Gastrocnemius medialis (tissue), 4 donors: Measurements from ENCODE around the gene SLC18A2. TPM values are rescaled to one million over a fixed set of nuclear protein-coding genes. Genes with fewer than 3 reads are reported as not detected.

ENCODE experiments used
- ATAC-seq, 2 donors: fragments of 150-250 bp; one replicate each; pipeline ENCODE4 v1.9.1; 2016
- DNase-seq, 2 donors: peaks; one replicate each; pipeline ENCODE4 v3.0.0-alpha.2; 2019
- H3K27ac ChIP-seq, 4 donors: fragments of 200-600 bp; sonication (generic); 1 replicate in 1 of 4; 2 replicates in 3 of 4; pipeline ENCODE4 v1.5.1; 2016 to 2018; ENCODE audit warnings: mild to moderate bottlenecking in 2 of 4, moderate library complexity in 1 of 4
- H3K27me3 ChIP-seq, 3 donors: fragments of 200-600 bp; sonication (generic) in 2 of 3; 1 replicate in 1 of 3; 2 replicates in 2 of 3; pipeline versions ENCODE4 v1.5.1 to v1.6.0; 2016 to 2019; ENCODE audit warnings: mild to moderate bottlenecking in 1 of 3, moderate library complexity in 1 of 3
- H3K36me3 ChIP-seq, 2 donors: fragments of 200-600 bp; sonication (generic) in 1 of 2; one replicate each; pipeline ENCODE4 v1.5.1; 2017 to 2018
- H3K4me1 ChIP-seq, 2 donors: fragments of 200-600 bp; sonication (generic) in 1 of 2; one replicate each; pipeline ENCODE4 v1.5.1; 2016 to 2017; ENCODE audit warnings: mild to moderate bottlenecking in 2 of 2
- H3K4me3 ChIP-seq, 4 donors: fragments of 200-600 bp; sonication (generic) in 3 of 4; 1 replicate in 1 of 4; 2 replicates in 3 of 4; pipeline ENCODE4 v1.5.1; 2016 to 2019; ENCODE audit warnings: mild to moderate bottlenecking in 2 of 4
- H3K9me3 ChIP-seq, 3 donors: fragments of 200-600 bp; sonication (generic) in 2 of 3; 1 replicate in 1 of 3; 2 replicates in 2 of 3; pipeline ENCODE4 v1.5.1; 2016 to 2019
- POLR2A ChIP-seq, 2 donors: fragments of 450-650 bp; IDR thresholded peaks; one replicate each; pipeline ENCODE4 v1.6.1; 2017; ENCODE audit warnings: antibody characterized with exemption in 2 of 2, mild to moderate bottlenecking in 2 of 2, moderate library complexity in 2 of 2
- in situ Hi-C, 4 donors: fragments of 200-750 bp; cut with MboI; loops; one replicate each; pipeline versions ENCODE4 v1.15.0 to v1.8.0; 2017; ENCODE audit warnings: low sequenced_read_pairs in 4 of 4
- intact Hi-C: fragments of 100-400 bp; cut with DNase I; formaldehyde crosslinking; loops from one replicate; pipeline ENCODE4 v1.15.1; 2023; ENCODE audit warnings: low total_unique reads
- total RNA-seq, 4 donors: library from RNA; depleted of rRNA; stranded (reverse); fragments of >200 nt; gene quantifications; one replicate each; pipeline versions ENCODE4 v1.1.0 to v1.2.3, GENCODE V29; 2016
- TF ChIP-seq, protein P1 (sequence below), 5 experiments: fragments of 450-650 bp in 3 of 5; fragments of 200-600 bp in 2 of 5; sonication (generic) in 2 of 5; IDR thresholded peaks in 4 of 5; conservative IDR thresholded peaks in 1 of 5; 1 replicate in 4 of 5; 2 replicates in 1 of 5; pipeline ENCODE4 v1.5.1; 2016 to 2019; ENCODE audit warnings: antibody characterized with exemption in 5 of 5, mild to moderate bottlenecking in 3 of 5, moderate library complexity in 3 of 5

Gene SLC18A2
- total RNA-seq, 4 donors from 2014 or later, result 0.04 to 0.39 (median 0.13) TPM

DNA sequence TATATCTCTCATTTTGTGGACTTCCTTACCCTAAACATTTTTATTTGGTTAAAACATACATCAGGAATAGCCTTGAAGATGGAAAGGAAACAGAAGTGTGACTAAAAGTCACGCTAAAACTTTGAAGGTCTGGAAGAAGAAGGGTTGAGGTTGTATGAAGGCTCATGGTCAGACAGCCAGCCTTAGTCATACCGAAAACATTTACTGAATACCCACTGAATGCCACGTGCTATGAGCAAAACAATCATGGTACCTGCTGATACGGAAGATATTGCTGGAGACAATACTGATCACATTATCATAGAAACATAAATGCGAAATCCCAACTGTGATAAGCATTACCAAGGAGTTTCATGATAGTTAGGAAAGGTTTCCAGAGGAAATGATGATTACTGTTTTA is 70.3 kb downstream of the SLC18A2 start:
- in situ Hi-C loops (no loop called here), intact Hi-C loops (no loop called here)
- ATAC-seq, result no peak
- Histone ChIP-seq H3K27ac (no peak overlapping the region), H3K9me3 (no peaks in the 10 kb centered on the region), H3K4me3 (no peak overlapping the region), H3K4me1 (no peaks in the 10 kb centered on the region), H3K36me3 (peaks cover 0 to 11% of the 10 kb centered on the region in 2 donors), H3K27me3 (no peaks in the 10 kb centered on the region)
- TF ChIP-seq POLR2A (IDR thresholded peaks at IDR 0.05), result no peak
- TF ChIP-seq, protein P1, sequence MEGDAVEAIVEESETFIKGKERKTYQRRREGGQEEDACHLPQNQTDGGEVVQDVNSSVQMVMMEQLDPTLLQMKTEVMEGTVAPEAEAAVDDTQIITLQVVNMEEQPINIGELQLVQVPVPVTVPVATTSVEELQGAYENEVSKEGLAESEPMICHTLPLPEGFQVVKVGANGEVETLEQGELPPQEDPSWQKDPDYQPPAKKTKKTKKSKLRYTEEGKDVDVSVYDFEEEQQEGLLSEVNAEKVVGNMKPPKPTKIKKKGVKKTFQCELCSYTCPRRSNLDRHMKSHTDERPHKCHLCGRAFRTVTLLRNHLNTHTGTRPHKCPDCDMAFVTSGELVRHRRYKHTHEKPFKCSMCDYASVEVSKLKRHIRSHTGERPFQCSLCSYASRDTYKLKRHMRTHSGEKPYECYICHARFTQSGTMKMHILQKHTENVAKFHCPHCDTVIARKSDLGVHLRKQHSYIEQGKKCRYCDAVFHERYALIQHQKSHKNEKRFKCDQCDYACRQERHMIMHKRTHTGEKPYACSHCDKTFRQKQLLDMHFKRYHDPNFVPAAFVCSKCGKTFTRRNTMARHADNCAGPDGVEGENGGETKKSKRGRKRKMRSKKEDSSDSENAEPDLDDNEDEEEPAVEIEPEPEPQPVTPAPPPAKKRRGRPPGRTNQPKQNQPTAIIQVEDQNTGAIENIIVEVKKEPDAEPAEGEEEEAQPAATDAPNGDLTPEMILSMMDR (IDR thresholded peaks at IDR 0.05 in 4 of 5, conservative IDR thresholded peaks at IDR 0.05 in 1 of 5), result no peak
- DNase-seq, result no peak

DNA sequence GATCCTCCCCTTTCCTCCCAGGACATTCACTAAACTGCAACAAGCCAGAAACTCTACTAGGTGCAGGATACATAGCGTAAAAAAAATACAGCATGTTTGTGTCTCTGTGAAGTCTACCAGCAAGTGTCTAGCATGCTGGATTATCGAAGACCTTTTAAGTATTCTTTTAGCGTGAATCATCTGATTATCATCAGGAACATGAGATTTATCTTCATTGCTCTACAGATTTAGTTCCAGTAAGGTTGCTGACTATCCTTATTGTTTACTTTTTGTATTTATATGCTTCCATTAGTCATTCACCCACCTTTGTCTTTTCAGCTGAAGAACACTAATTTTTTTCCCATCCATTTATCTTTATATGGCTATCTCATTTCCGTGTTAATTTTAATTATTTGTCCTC is 71.5 kb downstream of the SLC18A2 start:
- no peak for TF ChIP-seq POLR2A (IDR thresholded peaks at IDR 0.05)
- TF ChIP-seq, protein P1 (IDR thresholded peaks at IDR 0.05 in 4 of 5, conservative IDR thresholded peaks at IDR 0.05 in 1 of 5), result no peak
- DNase-seq (no peak), ATAC-seq (no peak)
- no peaks in the 10 kb centered on the region for H3K4me1 ChIP-seq
- in situ Hi-C loops, result no loop called here
- H3K27ac ChIP-seq, result no peak overlapping the region
- peaks cover 0 to 11% of the 10 kb centered on the region in 2 donors for H3K36me3 ChIP-seq
- H3K9me3 ChIP-seq, result no peaks in the 10 kb centered on the region
- intact Hi-C loops, result no loop called here
- no peak overlapping the region for H3K4me3 ChIP-seq
- no peaks in the 10 kb centered on the region for H3K27me3 ChIP-seq

DNA sequence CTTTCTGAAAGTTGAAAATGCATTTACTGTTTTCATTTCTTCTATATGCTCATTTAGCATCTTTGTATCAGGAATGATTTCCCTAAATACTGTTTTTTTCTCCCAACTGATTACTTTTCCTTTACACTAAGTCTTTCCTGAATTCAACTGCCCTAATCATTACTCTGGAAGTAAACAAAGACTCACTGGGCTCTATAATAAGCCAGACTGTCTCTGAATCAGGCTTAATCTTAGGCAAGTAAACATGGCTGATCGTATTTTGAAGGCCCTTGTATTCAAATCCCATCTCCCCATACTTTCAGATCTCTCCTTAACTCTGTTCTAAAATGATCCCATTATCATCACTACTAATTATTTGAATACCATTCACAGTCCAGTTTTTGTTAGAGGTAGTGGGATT is 72.7 kb downstream of the SLC18A2 start:
- intact Hi-C loops (no loop called here), in situ Hi-C loops (no loop called here)
- Histone ChIP-seq H3K9me3 (no peaks in the 10 kb centered on the region), H3K27ac (no peak overlapping the region), H3K36me3 (peaks cover 0 to 11% of the 10 kb centered on the region in 2 donors), H3K4me3 (no peak overlapping the region), H3K27me3 (no peaks in the 10 kb centered on the region), H3K4me1 (no peaks in the 10 kb centered on the region)
- no peak for DNase-seq
- TF ChIP-seq, protein P1 (IDR thresholded peaks at IDR 0.05 in 4 of 5, conservative IDR thresholded peaks at IDR 0.05 in 1 of 5), result no peak
- TF ChIP-seq POLR2A (IDR thresholded peaks at IDR 0.05), result no peak
- no peak for ATAC-seq

DNA sequence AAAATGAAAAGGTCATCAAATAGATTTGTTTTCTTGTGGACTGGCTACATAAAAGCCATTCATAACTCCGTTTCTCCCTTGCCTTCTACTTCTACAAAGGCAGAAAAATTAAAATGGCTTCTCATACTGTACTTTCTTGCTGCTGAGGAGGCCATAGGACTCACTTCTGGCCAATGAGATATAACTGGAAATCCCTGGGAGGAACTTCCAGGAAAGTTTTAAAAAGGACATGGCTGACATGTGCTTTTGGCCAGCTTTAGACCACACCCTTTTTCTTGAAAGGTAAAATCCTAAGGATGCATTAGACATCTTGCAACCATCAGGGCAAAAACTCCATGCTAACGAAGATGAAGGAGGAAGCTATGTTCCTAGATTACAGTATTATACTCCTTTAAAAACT is 75.8 kb downstream of the SLC18A2 start:
- no peaks in the 10 kb centered on the region for H3K4me1 ChIP-seq
- TF ChIP-seq, protein P1 (IDR thresholded peaks at IDR 0.05 in 4 of 5, conservative IDR thresholded peaks at IDR 0.05 in 1 of 5), result no peak
- TF ChIP-seq POLR2A (IDR thresholded peaks at IDR 0.05), result no peak
- in situ Hi-C loops, result no loop called here
- H3K9me3 ChIP-seq, result no peaks in the 10 kb centered on the region
- DNase-seq (no peak), ATAC-seq (no peak)
- H3K36me3 ChIP-seq, result peaks cover 0 to 11% of the 10 kb centered on the region in 2 donors
- intact Hi-C loops, result no loop called here
- H3K27ac ChIP-seq, result no peak overlapping the region
- H3K4me3 ChIP-seq, result no peak overlapping the region
- no peaks in the 10 kb centered on the region for H3K27me3 ChIP-seq

DNA sequence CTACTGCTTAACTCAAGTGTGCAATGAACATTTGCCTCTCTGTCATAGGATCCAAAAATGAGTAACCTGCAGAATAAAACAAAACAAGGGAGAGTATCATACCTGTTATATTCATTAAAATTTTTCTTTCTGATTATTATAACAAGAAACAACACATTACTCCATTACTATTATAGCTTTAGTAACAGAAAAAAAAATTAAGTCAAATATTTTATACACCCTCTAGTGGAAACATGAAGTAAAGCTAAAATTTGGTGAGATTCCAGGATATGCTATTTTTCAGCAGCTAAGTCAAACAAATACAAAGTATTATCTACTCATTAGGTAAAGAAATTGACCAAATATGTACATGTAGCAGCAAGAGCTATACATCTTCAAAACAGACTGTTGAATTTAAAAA is 78.0 kb downstream of the SLC18A2 start:
- DNase-seq, result no peak
- no peak for ATAC-seq
- Histone ChIP-seq H3K27me3 (no peaks in the 10 kb centered on the region), H3K9me3 (no peaks in the 10 kb centered on the region), H3K4me3 (no peak overlapping the region), H3K4me1 (no peaks in the 10 kb centered on the region), H3K27ac (no peak overlapping the region), H3K36me3 (peaks cover 0 to 10% of the 10 kb centered on the region in 2 donors)
- TF ChIP-seq POLR2A (IDR thresholded peaks at IDR 0.05), result no peak
- TF ChIP-seq, protein P1 (IDR thresholded peaks at IDR 0.05 in 4 of 5, conservative IDR thresholded peaks at IDR 0.05 in 1 of 5), result no peak
- intact Hi-C loops (loop anchor here (2.0 kb wide), 1 partner anchor 102 kb away; no protein-coding TSS in a partner anchor), in situ Hi-C loops (no loop called here)
